Measurements from ENCODE around the gene KLK10. TPM values are rescaled to one million over a fixed set of nuclear protein-coding genes. Genes with fewer than 3 reads are reported as not detected.

KLK10 gene
- polyA plus RNA-seq, 1 donor (not counting 4 experiments of a cell fraction or from before 2014, with no cell fraction given), result 56.3 TPM

DNA sequence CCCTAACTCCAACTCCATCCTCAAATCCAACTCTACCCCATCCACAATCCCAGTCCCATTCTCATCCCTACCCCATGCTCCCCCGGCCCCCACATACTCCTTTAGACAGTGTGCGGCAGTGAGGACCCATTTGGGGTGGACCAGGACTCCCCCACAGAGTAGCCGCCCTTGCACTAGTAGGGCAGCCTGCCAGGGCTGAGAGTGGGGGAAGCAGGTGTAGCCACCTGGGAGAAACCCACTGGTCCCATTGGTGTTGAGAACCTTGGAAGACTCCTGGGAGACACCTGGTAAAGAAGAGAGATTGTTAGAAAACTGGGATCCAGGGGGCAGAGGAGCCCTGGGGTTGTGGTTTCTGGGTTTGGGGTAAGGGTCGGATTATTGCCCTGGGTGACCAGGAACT, 40.8 kb upstream of the KLK10 start:
- H3K36me3 ChIP-seq (ENCODE audit: control insufficient read depth in 2 of 2, extremely low read depth in 1 of 2, insufficient read depth in 2 of 2, low read length in 2 of 2), result no peaks in the 10 kb centered on the region
- peaks cover 3% of the 10 kb centered on the region for H3K4me1 ChIP-seq (ENCODE audit: control insufficient read depth, extremely low read depth, insufficient read depth, low read length)
- H4K20me1 ChIP-seq (ENCODE audit: control insufficient read depth, extremely low read depth, insufficient read depth, low read length), result no peaks in the 10 kb centered on the region
- H3K27ac ChIP-seq (ENCODE audit: control insufficient read depth, insufficient read depth, low read length), result no peak overlapping the region
- H3K9me1 ChIP-seq (ENCODE audit: control insufficient read depth, extremely low read depth, insufficient read depth, low read length), result no peaks in the 10 kb centered on the region
- dilution Hi-C loops (cut with MboI; ENCODE audit: extremely low pct_ligation_motif_present, low sequenced_read_pairs), result no loop called here
- no peak for TF ChIP-seq EZH2 (IDR thresholded peaks at IDR 0.05; ENCODE audit: low read length)
- TF ChIP-seq, protein P1, sequence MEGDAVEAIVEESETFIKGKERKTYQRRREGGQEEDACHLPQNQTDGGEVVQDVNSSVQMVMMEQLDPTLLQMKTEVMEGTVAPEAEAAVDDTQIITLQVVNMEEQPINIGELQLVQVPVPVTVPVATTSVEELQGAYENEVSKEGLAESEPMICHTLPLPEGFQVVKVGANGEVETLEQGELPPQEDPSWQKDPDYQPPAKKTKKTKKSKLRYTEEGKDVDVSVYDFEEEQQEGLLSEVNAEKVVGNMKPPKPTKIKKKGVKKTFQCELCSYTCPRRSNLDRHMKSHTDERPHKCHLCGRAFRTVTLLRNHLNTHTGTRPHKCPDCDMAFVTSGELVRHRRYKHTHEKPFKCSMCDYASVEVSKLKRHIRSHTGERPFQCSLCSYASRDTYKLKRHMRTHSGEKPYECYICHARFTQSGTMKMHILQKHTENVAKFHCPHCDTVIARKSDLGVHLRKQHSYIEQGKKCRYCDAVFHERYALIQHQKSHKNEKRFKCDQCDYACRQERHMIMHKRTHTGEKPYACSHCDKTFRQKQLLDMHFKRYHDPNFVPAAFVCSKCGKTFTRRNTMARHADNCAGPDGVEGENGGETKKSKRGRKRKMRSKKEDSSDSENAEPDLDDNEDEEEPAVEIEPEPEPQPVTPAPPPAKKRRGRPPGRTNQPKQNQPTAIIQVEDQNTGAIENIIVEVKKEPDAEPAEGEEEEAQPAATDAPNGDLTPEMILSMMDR (optimal IDR thresholded peaks at IDR 0.05 in 1 of 3, IDR thresholded peaks at IDR 0.05 in 1 of 3, conservative IDR thresholded peaks at IDR 0.05 in 1 of 3; ENCODE audit: extremely low read depth in 1 of 3, insufficient read depth in 2 of 3, low read length in 3 of 3), result no peak
- H3K4me2 ChIP-seq (ENCODE audit: control insufficient read depth, extremely low read depth, insufficient read depth, low read depth, low read length), result no peak overlapping the region
- peaks cover 14% of the 10 kb centered on the region for H3K27me3 ChIP-seq (ENCODE audit: control insufficient read depth, extremely low read depth, insufficient read depth, low read length)
- H2AFZ ChIP-seq (ENCODE audit: control insufficient read depth, low read length), result no peak overlapping the region
- no peak overlapping the region for H3K4me3 ChIP-seq (ENCODE audit: control insufficient read depth in 2 of 3, extremely low read depth in 1 of 3, insufficient read depth in 2 of 3, low read depth in 1 of 3, low read length in 3 of 3)
- FAIRE-seq (no peak), DNase-seq (ENCODE audit: low read depth, low spot score) (no peak)
- H3K9me3 ChIP-seq (ENCODE audit: control insufficient read depth, low read depth, low read length), result no peaks in the 10 kb centered on the region
- no peaks in the 10 kb centered on the region for H3K79me2 ChIP-seq (ENCODE audit: control insufficient read depth, insufficient read depth, low read length)
- H3K9ac ChIP-seq (ENCODE audit: control insufficient read depth, extremely low read depth, insufficient read depth, low read length), result no peak overlapping the region

DNA sequence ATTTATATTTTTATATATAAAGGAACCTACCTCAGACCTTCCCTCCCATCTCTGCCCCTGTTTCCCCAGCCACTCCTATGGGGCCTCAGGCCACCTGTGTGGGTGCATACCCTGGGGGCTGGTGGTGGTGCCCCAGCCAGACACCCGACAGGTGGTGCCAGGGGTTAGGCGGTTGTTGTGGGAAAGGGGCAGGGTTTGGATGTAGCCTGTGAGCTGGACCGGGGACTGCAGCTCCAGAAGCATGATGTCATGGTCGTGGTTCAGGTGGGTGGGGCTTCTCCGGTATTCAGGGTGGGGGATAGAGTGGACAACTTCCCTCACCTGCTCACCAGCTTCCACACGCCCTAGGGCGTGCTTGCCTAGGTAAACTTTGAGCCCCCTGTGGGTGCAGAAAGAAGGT, 40.2 kb upstream of the KLK10 start:
- no peak overlapping the region for H3K27ac ChIP-seq (ENCODE audit: control insufficient read depth, insufficient read depth, low read length)
- DNase-seq (ENCODE audit: low read depth, low spot score), result no peak
- no peaks in the 10 kb centered on the region for H3K79me2 ChIP-seq (ENCODE audit: control insufficient read depth, insufficient read depth, low read length)
- H3K4me3 ChIP-seq (ENCODE audit: control insufficient read depth in 2 of 3, extremely low read depth in 1 of 3, insufficient read depth in 2 of 3, low read depth in 1 of 3, low read length in 3 of 3), result no peak overlapping the region
- H3K36me3 ChIP-seq (ENCODE audit: control insufficient read depth in 2 of 2, extremely low read depth in 1 of 2, insufficient read depth in 2 of 2, low read length in 2 of 2), result no peaks in the 10 kb centered on the region
- H3K9me1 ChIP-seq (ENCODE audit: control insufficient read depth, extremely low read depth, insufficient read depth, low read length), result no peaks in the 10 kb centered on the region
- no peak for FAIRE-seq
- no peak overlapping the region for H3K4me2 ChIP-seq (ENCODE audit: control insufficient read depth, extremely low read depth, insufficient read depth, low read depth, low read length)
- no peaks in the 10 kb centered on the region for H4K20me1 ChIP-seq (ENCODE audit: control insufficient read depth, extremely low read depth, insufficient read depth, low read length)
- TF ChIP-seq EZH2 (IDR thresholded peaks at IDR 0.05; ENCODE audit: low read length), result no peak
- TF ChIP-seq, protein P1 (optimal IDR thresholded peaks at IDR 0.05 in 1 of 3, IDR thresholded peaks at IDR 0.05 in 1 of 3, conservative IDR thresholded peaks at IDR 0.05 in 1 of 3; ENCODE audit: extremely low read depth in 1 of 3, insufficient read depth in 2 of 3, low read length in 3 of 3), result no peak
- no peaks in the 10 kb centered on the region for H3K9me3 ChIP-seq (ENCODE audit: control insufficient read depth, low read depth, low read length)
- H3K27me3 ChIP-seq (ENCODE audit: control insufficient read depth, extremely low read depth, insufficient read depth, low read length), result peaks cover 9% of the 10 kb centered on the region
- no peak overlapping the region for H2AFZ ChIP-seq (ENCODE audit: control insufficient read depth, low read length)
- no peaks in the 10 kb centered on the region for H3K4me1 ChIP-seq (ENCODE audit: control insufficient read depth, extremely low read depth, insufficient read depth, low read length)
- no peak overlapping the region for H3K9ac ChIP-seq (ENCODE audit: control insufficient read depth, extremely low read depth, insufficient read depth, low read length)
- dilution Hi-C loops (cut with MboI; ENCODE audit: extremely low pct_ligation_motif_present, low sequenced_read_pairs), result no loop called here
